Fibroblast of lung (primary cell): ENCODE data around the gene BARHL2. TPM values are rescaled to one million over a fixed set of nuclear protein-coding genes. Genes with fewer than 3 reads are reported as not detected.

ENCODE experiments used
- DNase-seq, 2 donors: peaks; one replicate each; pipeline versions ENCODE4 v3.0.0 to v3.0.0-alpha.2; 2010; ENCODE audit warnings: low read depth in 2 of 2
- H2AFZ ChIP-seq: 2 replicates; pipeline ENCODE4 v1.5.1; 2012; ENCODE audit warnings: low read length, control low read depth, inconsistent platforms
- H3K27ac ChIP-seq: 2 replicates; pipeline ENCODE4 v1.5.1; 2011; ENCODE audit warnings: low read length, control low read depth; ENCODE audit not compliant: insufficient read depth
- H3K27me3 ChIP-seq: 2 replicates; pipeline ENCODE4 v1.5.1; 2011; ENCODE audit warnings: mild to moderate bottlenecking, low read length; ENCODE audit not compliant: control insufficient read depth, insufficient read depth
- H3K36me3 ChIP-seq: 2 replicates; pipeline ENCODE4 v1.5.1; 2011; ENCODE audit warnings: low read length; ENCODE audit not compliant: control insufficient read depth, insufficient read depth
- H3K4me1 ChIP-seq: 2 replicates; pipeline ENCODE4 v1.5.1; 2011; ENCODE audit warnings: low read length; ENCODE audit not compliant: control insufficient read depth, insufficient read depth; ENCODE audit errors: extremely low read depth
- H3K4me2 ChIP-seq: 2 replicates; pipeline ENCODE4 v1.5.1; 2011; ENCODE audit warnings: low read length, control low read depth; ENCODE audit not compliant: insufficient read depth; ENCODE audit errors: extremely low read depth
- H3K4me3 ChIP-seq, 4 experiments: fragments of 200-600 bp in 1 of 4; sonication (generic) in 1 of 4; replicated peaks in 1 of 4; 2 replicates each; pipeline ENCODE4 v1.5.1; 2011 to 2016; ENCODE audit warnings: low read length in 4 of 4, low read depth in 3 of 4, mild to moderate bottlenecking in 3 of 4, control low read depth in 2 of 4, inconsistent platforms in 1 of 4, mixed read lengths in 1 of 4; ENCODE audit not compliant: insufficient read depth in 1 of 4; ENCODE audit errors: control extremely low read depth in 1 of 4
- H3K79me2 ChIP-seq: 2 replicates; pipeline ENCODE4 v1.5.1; 2012; ENCODE audit warnings: mild to moderate bottlenecking, low read length, inconsistent platforms; ENCODE audit not compliant: control insufficient read depth, insufficient read depth
- H3K9ac ChIP-seq: 2 replicates; pipeline ENCODE4 v1.5.1; 2011; ENCODE audit warnings: mild to moderate bottlenecking, low read length, control low read depth; ENCODE audit not compliant: insufficient read depth
- H3K9me3 ChIP-seq: 2 replicates; pipeline ENCODE4 v1.5.1; 2012; ENCODE audit warnings: low read depth, low read length; ENCODE audit not compliant: control insufficient read depth, insufficient read depth
- H4K20me1 ChIP-seq: 2 replicates; pipeline ENCODE4 v1.5.1; 2011; ENCODE audit warnings: low read length; ENCODE audit not compliant: control insufficient read depth, insufficient read depth; ENCODE audit errors: extremely low read depth
- CTCF ChIP-seq, 2 donors: IDR thresholded peaks in 1 of 2; conservative IDR thresholded peaks in 1 of 2; 1 replicate in 1 of 2; 2 replicates in 1 of 2; pipeline ENCODE4 v1.5.1; 2011 to 2012; ENCODE audit warnings: low read length in 2 of 2, control low read depth in 1 of 2, inconsistent platforms in 1 of 2, low read depth in 1 of 2, mild to moderate bottlenecking in 1 of 2
- EZH2 ChIP-seq: IDR thresholded peaks from 2 replicates; pipeline ENCODE4 v1.5.1; 2012; ENCODE audit warnings: low read length, control low read depth, mild to moderate bottlenecking; ENCODE audit errors: missing control alignments
- polyA plus RNA-seq, 2 donors: library from polyadenylated mRNA; depleted of rRNA in 1 of 2; stranded (reverse) in 1 of 2; unstranded in 1 of 2; fragments of >200 nt; gene quantifications; 2 replicates each; pipeline ENCODE4 v1.2.1, GENCODE V29; 2011 to 2012; ENCODE audit warnings: missing spikeins in 1 of 2
- total RNA-seq: library from RNA; depleted of rRNA; stranded (reverse); fragments of >200 nt; gene quantifications from 2 replicates; pipeline ENCODE4 v1.2.1, GENCODE V29; 2014

BARHL2 gene
- total and polyA plus RNA-seq, 2 donors (not counting 1 experiment from before 2014, with no cell fraction given) = not detected

GRCh38 chr1:90687747-90688146 lies 29.4 kb downstream of the BARHL2 start:
- no peak for TF ChIP-seq EZH2
- TF ChIP-seq CTCF (conservative IDR thresholded peaks at IDR 0.05 in 1 of 2, IDR thresholded peaks at IDR 0.05 in 1 of 2; ENCODE audit: low read depth in 1 of 2, low read length in 2 of 2) = no peak
- H3K4me3 ChIP-seq = no peak overlapping the region

GRCh38 chr1:90675161-90675847 lies 41.8 kb downstream of the BARHL2 start:
- Histone ChIP-seq H3K9me3 (no peaks in the 10 kb centered on the region), H3K4me1 (no peaks in the 10 kb centered on the region), H3K9ac (no peak overlapping the region), H3K27ac (no peak overlapping the region), H3K4me2 (no peak overlapping the region), H3K4me3 (no peak overlapping the region), H3K27me3 (no peaks in the 10 kb centered on the region), H2AFZ (no peak overlapping the region), H3K36me3 (no peaks in the 10 kb centered on the region), H4K20me1 (no peaks in the 10 kb centered on the region), H3K79me2 (no peaks in the 10 kb centered on the region)
- no peak for DNase-seq
- no peak for TF ChIP-seq EZH2
- no peak for TF ChIP-seq CTCF (conservative IDR thresholded peaks at IDR 0.05 in 1 of 2, IDR thresholded peaks at IDR 0.05 in 1 of 2; ENCODE audit: low read depth in 1 of 2, low read length in 2 of 2)

More at GRCh38 chr1:90687747-90688146, 29.4 kb downstream of the BARHL2 start:
- Histone ChIP-seq H3K9me3 (no peaks in the 10 kb centered on the region), H2AFZ (no peak overlapping the region), H3K9ac (no peak overlapping the region), H3K36me3 (no peaks in the 10 kb centered on the region), H3K4me1 (no peaks in the 10 kb centered on the region), H3K79me2 (no peaks in the 10 kb centered on the region), H3K4me2 (no peak overlapping the region), H4K20me1 (no peaks in the 10 kb centered on the region), H3K27me3 (no peaks in the 10 kb centered on the region), H3K27ac (no peak overlapping the region)
- no peak for DNase-seq

- H3K9ac ChIP-seq = no peak overlapping the region
- H3K9me3 ChIP-seq = no peaks in the 10 kb centered on the region
- no peaks in the 10 kb centered on the region for H3K36me3 ChIP-seq
- no peak for DNase-seq
- no peaks in the 10 kb centered on the region for H4K20me1 ChIP-seq
- no peak overlapping the region for H3K4me3 ChIP-seq
- H3K27me3 ChIP-seq = no peaks in the 10 kb centered on the region
- no peak overlapping the region for H2AFZ ChIP-seq
- TF ChIP-seq EZH2 (no peak), CTCF (conservative IDR thresholded peaks at IDR 0.05 in 1 of 2, IDR thresholded peaks at IDR 0.05 in 1 of 2; ENCODE audit: low read depth in 1 of 2, low read length in 2 of 2) (no peak)
- no peaks in the 10 kb centered on the region for H3K4me1 ChIP-seq
- no peak overlapping the region for H3K4me2 ChIP-seq
- H3K27ac ChIP-seq = no peak overlapping the region
- H3K79me2 ChIP-seq = no peaks in the 10 kb centered on the region
Measured at GRCh38 chr1:90671741-90672140, 45.4 kb downstream of the BARHL2 start.
